CD1c-positive myeloid dendritic cell (primary cell): ENCODE measurements around the gene ATP8A2.
"Not testable (repeated sequence)": the region's sequence is repeated elsewhere in the genome, so short reads cannot be mapped to it uniquely, and the experiment has no call there.

Experiments used
- DNase-seq: peaks from one replicate; pipeline ENCODE4 v3.0.0-alpha.2; 2016; ENCODE audit errors: extremely low spot score

ATP8A2 gene

DNA sequence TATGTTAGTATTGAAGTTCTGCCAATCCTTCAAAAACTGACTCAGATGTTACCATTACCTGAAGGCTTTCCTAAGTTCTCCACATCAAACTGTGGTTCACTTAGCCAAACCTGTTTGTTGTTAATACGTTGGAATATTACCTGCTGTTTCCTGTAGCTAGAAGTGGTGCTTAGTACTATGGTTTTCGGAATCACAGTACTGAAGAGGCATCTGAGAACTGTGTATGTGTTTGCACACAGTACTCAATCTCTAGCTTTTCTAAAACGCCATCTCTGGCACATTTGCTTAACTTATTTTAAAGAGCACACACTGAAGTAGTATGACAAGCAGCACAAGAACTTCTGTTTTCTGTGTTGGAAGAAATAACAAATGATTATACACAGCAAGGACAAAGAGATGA lies 431.9 kb downstream of the ATP8A2 start:
- DNase-seq = no peak

DNA sequence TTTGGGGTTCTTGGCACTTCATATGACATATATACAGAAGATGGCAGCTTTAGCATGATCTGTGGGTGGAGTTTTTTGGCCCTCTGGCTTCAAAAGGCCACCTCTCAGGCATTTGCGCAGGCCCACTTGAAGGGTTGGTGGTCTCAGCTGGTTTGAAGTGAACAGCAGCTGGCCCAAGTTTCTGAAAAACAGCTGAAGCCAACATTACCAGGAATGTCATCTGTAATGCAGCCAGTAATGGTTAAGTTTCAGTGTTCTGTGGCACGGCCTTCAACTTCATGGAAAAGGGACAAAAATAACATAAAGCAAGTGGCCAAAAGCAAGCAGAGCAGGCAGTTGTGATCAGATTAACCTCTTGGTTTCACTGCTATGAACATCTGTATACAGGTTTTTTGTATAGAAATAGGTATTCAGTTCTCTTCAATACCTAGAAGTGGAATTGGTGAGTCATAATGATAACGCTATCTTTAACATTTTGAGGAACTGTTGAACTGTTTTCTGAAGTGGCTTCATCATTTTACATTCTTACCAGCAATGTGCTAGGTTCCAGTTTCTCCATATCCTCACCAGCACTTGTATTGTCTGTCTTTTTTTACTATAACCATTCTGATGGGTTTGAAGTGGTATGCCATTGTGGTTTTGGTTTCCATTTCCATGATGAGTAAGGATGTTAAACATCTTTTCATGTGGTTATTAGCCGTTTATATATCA lies 434.6 kb downstream of the ATP8A2 start:
- DNase-seq = no peak

DNA sequence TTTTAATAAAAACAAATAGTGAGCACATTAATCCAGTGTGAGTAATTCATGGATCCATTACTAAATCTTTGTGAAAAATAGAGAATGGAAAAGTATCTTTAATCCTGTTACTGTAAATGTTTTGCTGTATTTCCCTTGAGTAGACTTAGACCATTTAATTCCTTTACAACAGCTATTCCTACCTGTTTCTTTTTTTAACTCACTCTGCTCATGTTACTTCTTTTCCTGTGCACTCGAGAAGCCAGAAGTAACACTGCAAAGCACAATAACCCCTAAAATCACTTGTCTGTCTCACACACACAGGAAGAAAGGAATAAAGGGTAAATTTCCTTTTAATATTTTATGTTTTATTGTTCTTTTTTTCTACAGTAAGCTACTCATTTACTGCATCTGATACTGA lies 435.8 kb downstream of the ATP8A2 start:
- DNase-seq = no peak

DNA sequence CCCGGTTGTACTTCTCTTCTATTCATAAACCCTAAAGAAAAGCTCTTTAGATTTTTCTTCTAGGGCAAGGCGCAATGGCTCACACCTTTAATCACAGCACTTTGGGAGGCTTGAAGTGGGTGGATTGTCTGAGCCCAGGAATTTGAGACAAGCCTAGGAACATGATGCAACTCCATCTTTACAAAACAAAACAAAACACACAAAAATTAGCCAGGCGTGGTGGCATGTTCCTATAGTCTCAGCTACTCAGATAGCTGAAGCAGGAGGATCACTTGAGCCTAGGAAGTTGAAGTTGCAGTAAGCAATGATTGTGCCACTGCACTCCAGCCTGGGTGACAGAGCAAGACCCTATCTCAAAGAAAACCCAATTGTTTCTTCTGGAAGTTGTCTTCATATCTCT lies 439.7 kb downstream of the ATP8A2 start:
- DNase-seq = no peak

DNA sequence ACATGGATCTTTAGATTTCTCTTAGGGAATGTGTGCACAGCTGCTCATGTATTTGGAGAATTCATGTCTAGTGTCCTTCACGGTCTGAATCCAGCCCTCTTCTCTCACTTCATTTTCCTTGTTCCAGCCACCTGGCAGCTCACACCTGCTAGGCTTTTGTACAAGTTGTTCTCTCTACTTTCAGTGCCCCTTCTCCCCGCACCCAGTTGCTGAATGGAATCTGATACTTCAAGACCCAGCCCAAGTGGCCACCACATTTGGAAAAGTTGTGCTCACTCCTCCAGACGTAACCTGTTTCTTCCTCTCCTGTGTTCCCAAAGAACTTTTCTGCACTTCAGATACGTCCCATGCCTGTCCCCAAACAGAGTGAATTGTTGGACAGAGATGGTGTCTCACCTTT lies 444.5 kb downstream of the ATP8A2 start:
- no peak for DNase-seq

DNA sequence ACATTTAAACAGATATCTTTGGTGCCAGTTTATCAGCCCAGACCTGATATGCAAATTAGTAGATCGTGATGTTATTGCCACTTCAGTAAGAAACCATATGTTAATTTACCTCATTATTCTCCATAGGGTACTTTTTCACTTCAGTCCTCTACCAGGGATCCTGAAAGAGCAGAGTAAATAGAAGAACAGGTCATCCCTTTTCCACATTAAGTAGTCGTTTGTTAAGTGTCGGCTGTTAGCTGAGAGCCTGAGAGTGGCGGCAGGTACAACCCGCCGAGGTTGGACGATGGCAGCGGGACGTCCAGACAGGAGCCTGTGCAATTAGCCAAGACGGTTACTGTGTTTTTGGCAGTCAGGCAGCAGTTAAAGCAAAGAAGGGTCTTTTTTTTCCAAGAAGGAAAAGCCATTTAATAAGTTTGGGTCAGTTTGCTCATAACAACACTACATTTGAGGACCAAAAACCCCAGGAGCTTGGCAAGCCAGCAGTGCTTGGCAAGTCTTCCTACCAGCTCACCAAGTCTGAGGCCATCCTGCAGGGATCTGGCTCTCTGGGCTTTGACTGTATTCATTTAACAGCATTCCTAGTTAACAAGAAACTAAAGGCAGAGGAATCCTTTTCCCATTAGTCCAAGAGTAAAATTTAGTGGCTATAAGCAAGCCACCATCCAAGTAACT lies 448.2 kb downstream of the ATP8A2 start:
- no peak for DNase-seq

DNA sequence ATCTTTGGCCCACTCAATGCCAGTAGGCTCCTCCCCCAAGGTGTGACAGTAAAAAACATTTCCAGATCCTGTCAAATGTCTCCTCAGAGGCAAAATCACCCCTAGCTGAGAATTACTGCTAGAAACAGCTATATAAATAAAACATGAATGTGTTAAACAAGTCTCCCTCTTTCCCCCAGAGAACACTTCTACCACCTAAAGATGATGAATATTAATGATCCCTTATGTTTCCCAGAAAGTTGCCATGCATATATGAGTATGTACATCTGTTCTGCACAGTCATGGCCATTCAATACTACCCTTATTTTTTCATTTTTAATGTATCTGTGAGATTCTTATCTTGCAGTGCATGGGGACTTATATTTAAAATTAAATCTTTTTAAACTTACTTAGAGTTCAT lies 450.0 kb downstream of the ATP8A2 start:
- no peak for DNase-seq

DNA sequence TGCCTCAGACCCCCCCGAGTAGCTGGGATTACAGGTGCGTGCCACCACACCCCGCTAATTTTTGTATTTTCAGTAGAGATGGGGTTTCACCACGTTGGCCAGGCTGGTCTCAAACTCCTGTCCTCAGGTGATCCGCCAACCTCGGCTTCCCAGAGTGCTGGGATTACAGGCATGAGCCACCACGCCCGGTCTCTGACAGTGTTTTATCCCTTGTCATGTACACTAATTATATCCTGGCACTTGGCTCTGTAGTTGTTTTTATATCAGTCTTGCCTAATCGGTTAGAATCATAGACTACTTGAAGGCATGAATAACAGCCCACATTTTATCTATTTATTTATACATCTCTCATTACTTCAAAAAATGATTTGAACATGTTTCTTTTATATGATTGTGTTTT lies 455.4 kb downstream of the ATP8A2 start:
- DNase-seq = not testable (repeated sequence)

DNA sequence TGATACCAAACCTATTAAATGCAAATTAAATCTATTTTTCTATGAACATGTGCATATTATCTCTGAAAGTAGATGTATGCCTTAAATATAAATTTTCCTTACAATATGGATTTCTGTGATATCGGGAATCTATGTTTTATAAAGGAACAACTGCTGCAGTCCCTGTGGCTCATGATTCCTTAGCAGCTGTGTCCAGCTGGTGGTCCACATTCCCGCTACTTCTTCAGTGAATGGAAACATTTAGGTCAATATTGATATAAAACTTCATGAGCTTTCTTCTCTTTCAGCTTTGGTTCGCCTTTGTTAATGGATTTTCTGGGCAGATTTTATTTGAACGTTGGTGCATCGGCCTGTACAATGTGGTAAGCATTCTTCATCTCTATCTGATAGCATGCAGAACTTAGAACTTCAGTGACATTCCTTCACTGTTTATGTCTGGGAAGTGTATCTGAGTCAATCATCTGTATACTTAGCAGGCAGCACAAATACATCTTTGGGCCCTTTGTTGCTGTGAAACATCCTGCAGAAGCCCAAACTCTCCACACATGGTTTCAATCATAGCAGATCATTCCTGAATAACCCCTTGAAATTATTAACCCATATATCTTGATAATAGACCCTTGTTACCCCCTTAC lies 456.2 kb downstream of the ATP8A2 start:
- no peak for DNase-seq

DNA sequence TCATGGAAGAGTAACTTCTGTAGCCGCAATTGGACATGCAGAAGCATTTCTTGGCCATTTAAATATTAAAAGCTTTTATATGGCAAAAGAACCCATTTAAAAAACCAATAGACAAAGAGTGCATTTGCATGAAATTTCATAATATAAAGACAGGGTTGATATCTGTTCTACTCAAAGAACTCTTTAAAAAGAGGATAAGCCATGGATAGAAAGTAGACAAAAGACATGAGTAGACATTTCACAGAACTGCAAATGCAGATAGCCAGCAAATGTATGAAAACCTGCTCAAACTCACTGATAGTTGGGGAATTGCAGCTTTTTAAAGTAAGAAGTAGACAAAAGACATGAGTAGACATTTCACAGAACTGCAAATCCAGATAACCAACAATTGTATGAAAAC lies 462.0 kb downstream of the ATP8A2 start:
- no peak for DNase-seq

DNA sequence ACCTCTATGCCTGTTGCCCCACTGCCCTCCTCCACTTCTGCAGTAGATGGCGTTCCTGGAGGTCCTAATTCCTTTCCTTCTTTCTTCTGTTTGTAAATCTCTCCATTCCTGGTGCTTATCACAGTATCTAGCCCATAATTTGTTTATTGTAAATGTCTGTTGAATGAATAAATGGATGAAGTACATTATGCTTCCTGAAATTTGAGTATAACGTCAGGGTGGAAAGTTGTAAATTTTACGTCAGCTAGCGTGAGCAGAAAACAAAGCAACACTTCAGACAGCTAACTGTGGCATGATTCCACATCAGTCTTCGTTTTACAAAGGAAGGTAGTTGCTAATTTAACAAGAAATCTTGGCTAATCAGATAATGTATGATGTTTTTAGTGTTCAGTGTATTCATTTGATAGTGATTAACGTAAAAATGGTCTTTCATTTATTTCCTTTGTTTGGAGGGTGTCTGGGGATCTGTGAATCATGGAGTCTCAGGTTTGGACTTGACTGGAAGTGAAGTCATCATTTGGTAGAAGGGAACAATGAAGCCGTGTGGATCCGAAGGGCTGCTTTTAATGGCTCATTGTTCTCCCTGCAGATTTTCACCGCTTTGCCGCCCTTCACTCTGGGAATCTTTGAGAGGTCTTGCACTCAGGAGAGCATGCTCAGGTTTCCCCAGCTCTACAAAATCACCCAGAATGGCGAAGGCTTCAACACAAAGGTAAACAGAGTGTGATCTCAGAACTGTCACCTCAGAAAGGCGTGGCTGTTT lies 465.0 kb downstream of the ATP8A2 start:
- DNase-seq = no peak

DNA sequence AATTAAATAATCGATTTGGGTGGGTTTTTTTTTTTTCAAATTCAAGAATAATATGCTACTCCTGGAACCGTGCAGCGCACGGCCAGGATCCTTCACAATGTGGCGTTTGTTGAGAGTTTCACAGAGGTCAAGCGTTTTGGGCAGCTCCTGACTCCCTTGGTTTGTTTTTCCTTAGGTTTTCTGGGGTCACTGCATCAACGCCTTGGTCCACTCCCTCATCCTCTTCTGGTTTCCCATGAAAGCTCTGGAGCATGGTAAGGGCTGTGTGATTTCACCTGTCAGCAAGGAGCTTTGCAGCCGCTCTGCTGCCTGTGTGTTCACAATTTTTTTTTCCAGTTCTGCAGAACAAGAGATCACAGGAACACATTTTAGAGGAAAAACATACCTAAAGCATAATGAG lies 467.6 kb downstream of the ATP8A2 start:
- no peak for DNase-seq

DNA sequence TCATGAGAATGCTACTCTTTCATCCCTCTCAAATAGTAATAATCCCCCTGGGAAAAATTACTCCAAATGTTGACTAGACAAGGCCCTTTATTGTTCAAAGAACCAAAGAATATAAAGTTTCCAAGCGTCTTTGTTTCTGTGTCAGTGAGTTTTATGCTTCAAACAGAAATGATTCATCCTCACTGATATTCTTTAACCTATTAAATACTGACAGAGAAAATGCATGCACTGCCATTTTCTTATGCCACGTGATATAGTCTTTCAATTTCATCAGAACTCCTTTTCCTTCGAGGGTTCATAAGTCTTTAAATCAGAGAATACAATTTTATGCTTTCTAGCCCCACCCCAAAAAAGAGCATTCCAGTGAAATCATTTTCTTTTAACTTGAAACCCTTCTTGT lies 468.5 kb downstream of the ATP8A2 start:
- DNase-seq = no peak

DNA sequence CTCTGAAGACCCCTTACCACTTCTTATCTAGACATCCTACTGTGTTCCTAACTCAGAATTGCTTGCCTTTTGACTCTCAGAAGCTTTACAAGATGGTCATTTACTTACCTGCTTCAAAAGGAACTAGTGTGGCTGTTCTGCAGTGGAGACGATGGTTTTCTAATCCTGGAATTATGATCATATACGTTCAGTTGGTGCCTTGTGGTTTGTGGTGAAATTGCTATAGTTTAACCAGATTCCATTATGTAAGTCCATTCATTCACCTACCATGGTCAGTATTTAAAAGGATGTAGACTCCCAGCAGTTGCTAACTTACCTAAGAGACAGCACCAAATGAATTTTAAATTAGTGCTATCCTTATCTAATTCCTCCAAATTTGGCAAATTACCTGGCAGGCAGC lies 469.2 kb downstream of the ATP8A2 start:
- DNase-seq = no peak

DNA sequence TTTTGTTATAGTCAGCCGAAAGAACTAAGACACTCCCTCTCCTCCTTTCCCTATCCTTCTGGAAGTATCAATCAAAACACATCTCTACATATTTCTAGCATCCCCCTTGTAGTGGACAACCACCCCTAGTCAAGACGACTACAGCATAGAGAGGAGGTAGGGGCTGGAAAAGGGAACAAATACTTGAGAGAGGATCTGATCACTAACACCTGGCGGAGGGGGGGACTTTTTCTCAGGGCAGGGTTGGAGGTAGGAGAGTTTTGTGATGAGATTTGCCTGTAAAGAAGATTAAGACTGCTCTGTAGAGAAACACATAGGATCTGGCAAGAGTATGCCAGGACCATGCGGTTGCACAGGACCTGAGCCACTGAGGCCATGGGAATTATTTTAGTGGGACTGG lies 471.9 kb downstream of the ATP8A2 start:
- DNase-seq = no peak

DNA sequence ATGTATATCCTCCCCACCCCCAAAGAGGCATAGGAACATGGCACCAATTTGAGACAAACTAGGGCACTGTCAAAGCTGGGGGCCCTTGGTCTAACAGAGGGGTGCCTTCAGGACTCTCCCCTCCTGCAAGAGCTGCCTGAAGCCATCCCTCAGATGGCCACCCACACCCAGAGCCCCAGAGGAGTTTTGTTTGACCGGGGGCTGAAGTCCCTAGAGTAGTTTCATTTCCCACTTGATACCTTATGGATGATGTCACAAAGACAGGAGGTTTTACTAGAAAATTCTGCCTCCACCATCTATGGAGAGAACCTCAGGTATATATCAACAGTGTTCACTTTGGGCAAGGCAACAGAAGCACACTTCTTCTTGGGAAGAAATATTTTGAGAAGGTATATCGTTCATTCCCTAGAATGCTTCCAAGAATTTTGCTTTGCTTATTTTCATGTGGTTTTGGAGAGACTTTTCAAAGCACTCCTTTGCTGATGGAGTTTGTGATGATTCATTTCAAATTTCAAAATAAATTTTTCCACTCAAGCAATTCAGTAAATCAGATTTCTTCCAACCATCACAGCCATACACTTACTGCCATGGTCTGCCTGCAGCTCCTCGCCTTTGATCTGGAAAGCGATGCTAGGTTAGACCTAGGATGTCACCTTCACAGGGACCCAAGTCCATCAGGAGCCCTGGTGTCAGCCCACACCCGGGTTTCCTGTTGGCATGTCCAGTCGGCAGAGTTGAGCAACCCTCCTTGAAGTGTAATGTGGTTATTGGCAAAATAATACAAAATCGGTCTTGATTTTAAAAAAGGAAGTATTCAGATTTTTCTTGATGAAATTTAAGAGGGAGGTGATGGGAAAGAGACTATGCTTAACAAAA lies 473.0 kb downstream of the ATP8A2 start:
- DNase-seq = peak; percentile 20

DNA sequence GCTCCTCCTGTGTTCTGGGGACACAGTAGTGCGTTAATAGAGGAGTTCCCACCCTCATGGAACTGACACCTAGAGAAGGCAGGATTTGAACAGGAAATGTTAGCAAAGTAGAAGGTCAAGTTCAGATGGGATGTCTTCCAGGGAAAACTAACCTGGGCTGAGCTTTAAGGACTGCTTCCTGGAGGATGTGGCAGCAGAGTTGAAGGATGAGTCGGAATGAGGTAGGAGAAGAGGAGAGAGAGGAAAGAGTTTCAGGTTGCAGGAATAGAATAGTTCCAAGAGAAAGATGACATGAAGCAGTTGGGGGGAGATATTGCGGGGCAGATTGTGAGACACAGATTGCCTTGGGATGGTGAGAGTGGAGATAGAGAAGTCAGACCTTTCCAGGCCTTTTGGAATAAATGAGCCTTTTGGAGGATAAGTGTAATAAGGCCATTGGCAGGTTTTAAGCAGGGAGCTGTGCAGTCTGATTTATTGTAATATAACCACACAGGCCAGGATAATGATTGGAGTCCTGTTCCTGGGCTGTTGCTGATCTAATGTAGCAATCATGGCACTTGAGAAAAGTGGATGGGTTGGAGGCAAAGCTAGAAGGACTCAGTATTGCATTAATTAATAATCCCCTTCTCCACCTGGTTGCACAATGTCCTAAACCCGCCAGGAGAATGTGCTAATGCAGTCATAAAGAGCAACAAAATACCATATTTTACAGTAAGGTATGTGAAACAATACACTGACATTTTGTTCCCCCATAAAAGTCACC lies 474.6 kb downstream of the ATP8A2 start:
- no peak for DNase-seq

DNA sequence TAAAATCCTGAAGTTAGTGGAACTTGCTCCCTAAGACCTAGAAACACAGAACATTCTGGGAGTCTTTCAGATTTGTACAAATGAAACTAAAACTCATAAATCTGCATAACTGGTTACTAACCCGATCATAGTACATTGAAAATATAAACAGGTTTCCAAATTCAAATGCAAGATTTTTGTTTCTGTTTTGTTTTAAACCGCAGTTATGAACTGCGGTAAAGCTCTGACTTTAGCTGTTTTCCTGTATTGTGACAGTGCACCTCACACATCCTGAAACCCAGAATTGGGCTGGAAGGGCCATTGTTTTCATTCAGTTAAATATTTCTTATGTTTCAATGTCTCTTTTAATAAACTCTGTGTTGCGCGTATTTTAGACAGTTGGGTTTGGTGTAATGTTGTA lies 475.4 kb downstream of the ATP8A2 start:
- peak; percentile 16 for DNase-seq

DNA sequence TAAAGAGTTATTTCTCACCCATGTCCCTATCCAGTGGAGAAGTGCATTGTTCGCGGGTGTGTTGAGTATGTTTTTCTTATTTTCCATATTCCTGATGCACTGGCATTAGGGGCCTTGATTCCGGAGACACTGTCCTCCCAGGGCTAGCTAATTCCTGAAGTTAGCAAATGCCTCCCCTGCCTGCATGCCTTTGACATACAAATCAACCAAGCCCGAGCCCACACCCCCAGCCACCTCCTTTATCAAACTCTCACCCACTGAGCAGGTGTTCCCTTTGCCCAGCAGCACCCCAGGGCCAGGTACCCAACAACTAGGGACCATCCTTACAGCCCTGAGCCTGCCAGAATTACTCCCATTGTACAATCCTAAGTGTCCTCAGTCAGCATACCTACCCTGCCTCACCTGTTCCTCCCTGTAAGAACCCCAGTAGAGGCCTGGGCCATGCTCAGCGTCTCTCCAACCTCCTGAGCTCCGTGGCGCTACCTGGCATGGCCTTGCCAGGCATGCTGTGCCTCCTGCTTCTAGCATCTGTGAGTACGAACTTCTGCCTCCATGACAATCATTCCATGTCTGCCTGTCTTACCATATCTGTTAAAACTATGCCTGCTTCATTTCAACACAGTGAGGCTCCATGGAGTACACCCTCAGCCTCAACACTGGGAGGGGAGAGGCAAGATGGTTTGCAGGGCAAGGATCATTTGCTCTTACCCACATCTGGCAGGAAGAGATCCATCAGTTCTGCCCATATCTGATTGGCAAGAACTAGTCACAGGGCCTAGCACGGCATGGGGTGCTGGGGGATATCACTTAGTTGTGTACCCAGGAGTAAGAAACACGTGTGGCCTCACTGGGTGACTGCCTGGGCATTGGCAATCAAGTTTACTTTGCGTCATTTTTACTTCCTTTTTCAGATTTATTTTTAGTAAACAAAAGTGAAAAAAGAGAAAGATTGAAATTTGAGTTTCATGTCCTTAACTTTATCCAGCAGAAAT lies 476.2 kb downstream of the ATP8A2 start:
- peak; percentile 56 for DNase-seq
